Thyroid gland (tissue), 4 donors: ENCODE results near the gene FAM53A.

ENCODE experiments used
- POLR2A ChIP-seq, 2 donors: fragments of 450-650 bp; IDR thresholded peaks; one replicate each; pipeline ENCODE4 v1.6.1; 2017; ENCODE audit warnings: antibody characterized with exemption in 2 of 2, mild to moderate bottlenecking in 2 of 2, moderate library complexity in 1 of 2
- TF ChIP-seq, protein P1 (sequence below), 6 experiments: fragments of 200-600 bp in 3 of 6; fragments of 450-650 bp in 3 of 6; sonication (generic) in 3 of 6; IDR thresholded peaks; one replicate each; pipeline ENCODE4 v1.5.1; 2016 to 2019; ENCODE audit warnings: antibody characterized with exemption in 6 of 6, mild to moderate bottlenecking in 2 of 6, inconsistent platforms in 1 of 6, moderate library complexity in 1 of 6

DNA sequence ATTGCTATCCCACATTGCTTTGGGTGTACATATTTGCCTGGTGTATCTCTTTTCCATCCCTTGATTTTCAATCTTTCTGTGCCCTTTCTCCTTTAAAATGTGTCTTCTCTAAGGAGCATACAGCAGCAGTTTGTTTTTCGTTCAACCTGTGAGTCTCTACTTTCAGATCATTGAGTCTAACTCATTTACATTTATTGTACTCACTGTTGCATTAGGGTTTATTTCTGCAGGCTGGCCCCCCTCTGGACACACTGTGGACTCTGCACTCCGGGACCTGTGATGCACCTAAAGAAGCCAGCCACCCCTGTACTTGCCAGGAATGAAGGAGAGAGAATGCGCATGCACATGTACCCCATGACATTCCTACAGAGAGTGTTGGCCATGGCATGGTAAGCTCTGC is 93.0 kb downstream of the FAM53A start:
- TF ChIP-seq, protein P1, sequence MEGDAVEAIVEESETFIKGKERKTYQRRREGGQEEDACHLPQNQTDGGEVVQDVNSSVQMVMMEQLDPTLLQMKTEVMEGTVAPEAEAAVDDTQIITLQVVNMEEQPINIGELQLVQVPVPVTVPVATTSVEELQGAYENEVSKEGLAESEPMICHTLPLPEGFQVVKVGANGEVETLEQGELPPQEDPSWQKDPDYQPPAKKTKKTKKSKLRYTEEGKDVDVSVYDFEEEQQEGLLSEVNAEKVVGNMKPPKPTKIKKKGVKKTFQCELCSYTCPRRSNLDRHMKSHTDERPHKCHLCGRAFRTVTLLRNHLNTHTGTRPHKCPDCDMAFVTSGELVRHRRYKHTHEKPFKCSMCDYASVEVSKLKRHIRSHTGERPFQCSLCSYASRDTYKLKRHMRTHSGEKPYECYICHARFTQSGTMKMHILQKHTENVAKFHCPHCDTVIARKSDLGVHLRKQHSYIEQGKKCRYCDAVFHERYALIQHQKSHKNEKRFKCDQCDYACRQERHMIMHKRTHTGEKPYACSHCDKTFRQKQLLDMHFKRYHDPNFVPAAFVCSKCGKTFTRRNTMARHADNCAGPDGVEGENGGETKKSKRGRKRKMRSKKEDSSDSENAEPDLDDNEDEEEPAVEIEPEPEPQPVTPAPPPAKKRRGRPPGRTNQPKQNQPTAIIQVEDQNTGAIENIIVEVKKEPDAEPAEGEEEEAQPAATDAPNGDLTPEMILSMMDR (IDR thresholded peaks at IDR 0.05), result no peak
- TF ChIP-seq POLR2A (IDR thresholded peaks at IDR 0.05), result no peak
